Muscle layer of colon (tissue), 2 donors: ENCODE data around the gene KCNQ1OT1.
A peak's percentile ranks its signal among the peaks of the same experiment; 100 is the strongest.

ENCODE experiments used
- H3K27ac ChIP-seq: one replicate; pipeline ENCODE4 v1.7.0; 2013; ENCODE audit warnings: low read depth, mild to moderate bottlenecking, low read length, moderate library complexity
- H3K27me3 ChIP-seq, 2 donors: one replicate each; pipeline ENCODE4 v1.7.0; 2013; ENCODE audit warnings: low read length in 2 of 2, mild to moderate bottlenecking in 2 of 2; ENCODE audit not compliant: insufficient read depth in 2 of 2, control insufficient read depth in 1 of 2
- H3K36me3 ChIP-seq: one replicate; pipeline ENCODE4 v1.7.0; 2013; ENCODE audit warnings: mild to moderate bottlenecking, low read length; ENCODE audit not compliant: insufficient read depth
- H3K4me1 ChIP-seq: one replicate; pipeline ENCODE4 v1.7.0; 2013; ENCODE audit warnings: mild to moderate bottlenecking, low read length; ENCODE audit not compliant: insufficient read depth
- H3K4me3 ChIP-seq, 2 donors: one replicate each; pipeline ENCODE4 v1.7.0; 2013; ENCODE audit warnings: low read length in 2 of 2, low read depth in 1 of 2, mild to moderate bottlenecking in 1 of 2, moderate library complexity in 1 of 2
- H3K9ac ChIP-seq: one replicate; pipeline ENCODE4 v1.7.0; 2013; ENCODE audit warnings: low read length
- H3K9me3 ChIP-seq: one replicate; pipeline ENCODE4 v1.7.0; 2013; ENCODE audit warnings: mild to moderate bottlenecking, low read length
- donor health status: abdominal sarcoma.
- donor health status: Adenocarcinoma of cecum.

The KCNQ1OT1 gene

GRCh38 chr11:2715716-2716350, 16.0 kb upstream of the KCNQ1OT1 start:
- no peaks in the 10 kb centered on the region for H3K9me3 ChIP-seq
- H3K9ac ChIP-seq: no peak overlapping the region
- H3K36me3 ChIP-seq: no peaks in the 10 kb centered on the region
- no peak overlapping the region for H3K4me3 ChIP-seq
- H3K4me1 ChIP-seq: no peaks in the 10 kb centered on the region
- no peak overlapping the region for H3K27ac ChIP-seq
- no peaks in the 10 kb centered on the region for H3K27me3 ChIP-seq

- H3K36me3 ChIP-seq: no peaks in the 10 kb centered on the region
- H3K4me3 ChIP-seq: no peak overlapping the region
- no peaks in the 10 kb centered on the region for H3K27me3 ChIP-seq
- peaks cover 1% of the 10 kb centered on the region for H3K4me1 ChIP-seq
- no peak overlapping the region for H3K27ac ChIP-seq
- no peak overlapping the region for H3K9ac ChIP-seq
- no peaks in the 10 kb centered on the region for H3K9me3 ChIP-seq
Measured at GRCh38 chr11:2714871-2715270, 15.1 kb upstream of the KCNQ1OT1 start.

- no peaks in the 10 kb centered on the region for H3K27me3 ChIP-seq
- no peak overlapping the region for H3K9ac ChIP-seq
- no peak overlapping the region for H3K4me3 ChIP-seq
- no peaks in the 10 kb centered on the region for H3K9me3 ChIP-seq
- H3K27ac ChIP-seq: no peak overlapping the region
- H3K4me1 ChIP-seq: peaks cover 6% of the 10 kb centered on the region
- H3K36me3 ChIP-seq: no peaks in the 10 kb centered on the region
Measured at GRCh38 chr11:2714463-2714800, 14.6 kb upstream of the KCNQ1OT1 start.

GRCh38 chr11:2713661-2714462, 14.1 kb upstream of the KCNQ1OT1 start:
- no peak overlapping the region for H3K27ac ChIP-seq
- H3K4me3 ChIP-seq: no peak overlapping the region

GRCh38 chr11:2713094-2713493, 13.3 kb upstream of the KCNQ1OT1 start:
- no peak overlapping the region for H3K9ac ChIP-seq
- H3K4me3 ChIP-seq: no peak overlapping the region
- peaks cover 13% of the 10 kb centered on the region for H3K4me1 ChIP-seq
- H3K27me3 ChIP-seq: no peaks in the 10 kb centered on the region
- H3K36me3 ChIP-seq: no peaks in the 10 kb centered on the region
- no peaks in the 10 kb centered on the region for H3K9me3 ChIP-seq
- no peak overlapping the region for H3K27ac ChIP-seq

More at GRCh38 chr11:2713661-2714462, 14.1 kb upstream of the KCNQ1OT1 start:
- Histone ChIP-seq H3K27me3 (no peaks in the 10 kb centered on the region), H3K36me3 (no peaks in the 10 kb centered on the region), H3K9ac (no peak overlapping the region), H3K9me3 (no peaks in the 10 kb centered on the region), H3K4me1 (peaks cover 7% of the 10 kb centered on the region)

GRCh38 chr11:2711161-2711560, 11.4 kb upstream of the KCNQ1OT1 start:
- Histone ChIP-seq H3K9me3 (no peaks in the 10 kb centered on the region), H3K9ac (no peak overlapping the region), H3K27ac (no peak overlapping the region), H3K36me3 (no peaks in the 10 kb centered on the region), H3K4me3 (no peak overlapping the region), H3K27me3 (no peaks in the 10 kb centered on the region), H3K4me1 (peaks cover 19% of the 10 kb centered on the region)

GRCh38 chr11:2709429-2709828, 9.6 kb upstream of the KCNQ1OT1 start:
- Histone ChIP-seq H3K4me3 (peak overlapping the region in 1 of 2 donors; percentile 29), H3K27me3 (no peaks in the 10 kb centered on the region), H3K4me1 (peaks cover 19% of the 10 kb centered on the region), H3K9me3 (no peaks in the 10 kb centered on the region), H3K9ac (no peak overlapping the region), H3K36me3 (no peaks in the 10 kb centered on the region), H3K27ac (peak overlapping the region; percentile 48)

GRCh38 chr11:2708757-2709281, 9.0 kb upstream of the KCNQ1OT1 start:
- no peak overlapping the region for H3K9ac ChIP-seq
- H3K4me1 ChIP-seq: peaks cover 19% of the 10 kb centered on the region
- H3K4me3 ChIP-seq: peak overlapping the region; percentile 28 to 41
- H3K9me3 ChIP-seq: no peaks in the 10 kb centered on the region
- H3K36me3 ChIP-seq: no peaks in the 10 kb centered on the region
- peak overlapping the region; percentile 76 for H3K27ac ChIP-seq
- H3K27me3 ChIP-seq: no peaks in the 10 kb centered on the region

- peak overlapping the region; percentile 76 for H3K27ac ChIP-seq
Measured at GRCh38 chr11:2708151-2708581, 8.4 kb upstream of the KCNQ1OT1 start.

GRCh38 chr11:2707736-2708135, 7.9 kb upstream of the KCNQ1OT1 start:
- peaks cover 19% of the 10 kb centered on the region for H3K4me1 ChIP-seq
- no peaks in the 10 kb centered on the region for H3K36me3 ChIP-seq
- H3K9me3 ChIP-seq: no peaks in the 10 kb centered on the region
- H3K27me3 ChIP-seq: no peaks in the 10 kb centered on the region
- H3K4me3 ChIP-seq: no peak overlapping the region
- peak overlapping the region; percentile 76 for H3K27ac ChIP-seq
- no peak overlapping the region for H3K9ac ChIP-seq

More at GRCh38 chr11:2708151-2708581, 8.4 kb upstream of the KCNQ1OT1 start:
- peaks cover 19% of the 10 kb centered on the region for H3K4me1 ChIP-seq
- peak overlapping the region; percentile 28 to 41 for H3K4me3 ChIP-seq
- H3K9me3 ChIP-seq: no peaks in the 10 kb centered on the region
- no peak overlapping the region for H3K9ac ChIP-seq
- no peaks in the 10 kb centered on the region for H3K36me3 ChIP-seq
- H3K27me3 ChIP-seq: no peaks in the 10 kb centered on the region

GRCh38 chr11:2706321-2706720, 6.5 kb upstream of the KCNQ1OT1 start:
- no peaks in the 10 kb centered on the region for H3K9me3 ChIP-seq
- peaks cover 19% of the 10 kb centered on the region for H3K4me1 ChIP-seq
- H3K36me3 ChIP-seq: no peaks in the 10 kb centered on the region
- no peak overlapping the region for H3K27ac ChIP-seq
- no peaks in the 10 kb centered on the region for H3K27me3 ChIP-seq
- H3K4me3 ChIP-seq: no peak overlapping the region
- H3K9ac ChIP-seq: no peak overlapping the region
